ENCODE results near the gene IRX2. TPM values are rescaled to one million over a fixed set of nuclear protein-coding genes. Genes with fewer than 3 reads are reported as not detected.

IRX2 gene
- total RNA-seq, 1 experiment from 2014 or later, result not detected

DNA sequence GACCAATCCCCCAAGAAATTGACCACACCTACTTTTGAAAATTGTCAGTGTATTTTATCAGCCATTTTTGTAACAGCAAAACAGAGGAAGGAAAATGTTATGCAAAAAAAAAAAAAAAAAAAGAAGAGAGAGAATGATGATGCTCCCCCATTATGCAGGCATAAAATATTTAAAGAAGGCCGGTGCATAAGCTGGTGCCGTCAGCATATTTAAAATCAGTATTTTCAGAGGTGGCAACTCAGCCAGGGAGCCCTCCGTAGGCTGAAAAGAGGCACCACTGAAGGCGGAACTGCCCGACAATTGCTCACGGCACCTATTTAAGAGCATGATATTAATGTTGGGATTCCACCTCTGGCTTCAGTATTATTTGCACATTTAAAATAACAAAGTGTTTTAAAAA, 33.4 kb downstream of the IRX2 start:
- DNase-seq (ENCODE audit: low read depth), result no peak

DNA sequence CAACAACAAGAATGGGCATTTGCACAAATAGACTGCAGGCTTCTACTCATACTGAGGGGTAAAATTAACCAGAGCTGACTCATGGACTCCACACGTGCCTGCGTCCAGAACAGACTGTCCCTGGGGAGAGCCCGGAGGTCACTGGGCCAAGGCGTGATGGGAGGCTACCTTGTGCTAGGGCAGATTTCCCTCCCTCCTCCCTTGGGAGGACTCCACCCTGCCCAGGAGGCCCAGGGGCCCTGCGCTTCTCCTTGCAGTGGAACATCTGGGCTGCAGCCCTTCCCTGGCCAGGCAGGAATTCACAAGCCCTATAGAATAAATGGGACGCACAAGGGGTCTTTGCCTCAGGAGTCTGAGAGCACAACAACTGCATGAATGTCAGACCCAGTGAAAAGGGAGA, 35.6 kb downstream of the IRX2 start:
- no peak for DNase-seq (ENCODE audit: low read depth)

DNA sequence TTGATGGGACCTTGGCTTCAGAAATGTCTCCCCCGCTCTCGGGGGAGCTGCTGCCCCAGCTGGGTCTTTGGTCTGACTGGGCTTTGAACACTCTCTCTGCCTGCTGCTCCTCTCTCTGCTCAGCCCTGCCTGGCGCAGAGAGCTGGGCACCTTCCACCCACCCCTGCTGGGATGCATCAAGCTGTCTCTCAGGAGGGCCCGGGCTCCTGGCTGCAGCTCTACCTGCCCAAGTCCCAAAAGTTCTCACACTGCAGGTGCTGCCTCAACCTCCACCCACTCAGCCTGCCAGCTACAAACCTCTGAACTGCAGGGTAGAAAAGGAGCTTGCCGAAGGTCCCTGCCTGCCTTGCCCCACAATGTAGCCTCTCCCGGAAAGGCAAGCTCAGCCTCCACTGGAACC, 36.7 kb downstream of the IRX2 start:
- DNase-seq (ENCODE audit: low read depth), result no peak

DNA sequence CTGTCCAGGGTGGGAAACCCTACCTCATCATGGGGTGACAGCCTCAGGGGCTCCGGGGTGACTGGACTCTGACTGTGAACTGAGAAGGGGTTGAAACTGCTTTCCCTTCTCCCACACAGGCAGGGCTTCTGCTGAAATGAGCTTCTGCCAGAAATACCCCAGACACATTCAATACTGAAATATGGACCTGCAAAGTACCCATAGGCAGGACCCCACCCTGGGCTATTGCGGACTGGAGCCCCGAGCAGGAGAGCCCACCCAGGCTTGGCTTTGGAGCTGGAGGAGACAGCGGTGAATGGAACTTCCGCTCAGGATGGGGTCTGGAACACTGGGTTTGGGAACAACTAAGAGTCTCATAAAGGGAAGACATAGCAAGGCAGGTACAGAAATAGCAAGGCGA, 37.5 kb downstream of the IRX2 start:
- DNase-seq (ENCODE audit: low read depth), result no peak

DNA sequence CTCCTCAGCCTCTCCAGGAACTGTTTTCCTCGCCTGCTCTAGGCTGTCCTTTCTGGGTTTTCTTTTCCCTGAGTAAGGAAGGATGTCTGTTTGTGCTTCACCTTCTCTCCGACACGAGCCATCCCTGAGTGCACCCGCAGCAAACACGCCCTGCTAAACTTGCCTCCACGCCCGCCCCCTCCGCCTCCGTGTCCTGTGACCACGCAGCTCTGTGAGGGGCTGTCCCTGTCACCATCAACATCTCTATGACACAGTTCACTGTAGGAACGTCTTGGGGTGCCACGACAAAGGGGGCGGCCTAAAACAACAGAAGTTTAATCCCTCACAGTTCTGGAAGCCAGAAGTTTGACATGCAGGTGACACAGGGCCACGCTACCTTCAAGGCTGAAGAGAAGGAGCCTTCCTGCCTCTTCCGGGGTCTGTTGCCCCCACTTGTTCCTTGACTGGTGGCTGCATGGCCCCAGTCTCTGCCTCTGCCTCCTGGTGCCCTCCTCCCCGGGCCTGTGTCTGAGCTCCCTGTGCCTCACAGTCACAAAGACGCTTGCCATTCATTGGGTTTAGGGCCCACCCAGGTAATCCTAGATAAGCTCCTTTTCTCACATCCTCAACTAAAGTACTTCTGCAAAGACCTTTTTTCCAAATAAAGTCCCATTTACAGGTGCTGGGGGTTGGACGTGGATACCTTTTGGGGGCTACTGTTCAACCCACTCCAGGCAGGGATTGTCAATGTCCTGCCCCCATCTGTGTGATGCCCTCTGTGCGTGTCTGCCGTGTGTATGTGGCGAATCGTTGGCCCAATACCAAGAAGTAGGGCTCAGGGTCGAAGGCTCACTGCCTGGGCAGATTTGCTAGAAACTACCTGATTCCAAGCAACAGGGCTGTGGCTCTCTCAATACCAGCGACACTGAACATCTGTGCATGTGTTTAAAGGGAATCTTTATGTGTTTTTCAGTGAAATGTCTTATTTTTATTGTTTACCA, 39.7 kb downstream of the IRX2 start:
- no peak for DNase-seq (ENCODE audit: low read depth)

DNA sequence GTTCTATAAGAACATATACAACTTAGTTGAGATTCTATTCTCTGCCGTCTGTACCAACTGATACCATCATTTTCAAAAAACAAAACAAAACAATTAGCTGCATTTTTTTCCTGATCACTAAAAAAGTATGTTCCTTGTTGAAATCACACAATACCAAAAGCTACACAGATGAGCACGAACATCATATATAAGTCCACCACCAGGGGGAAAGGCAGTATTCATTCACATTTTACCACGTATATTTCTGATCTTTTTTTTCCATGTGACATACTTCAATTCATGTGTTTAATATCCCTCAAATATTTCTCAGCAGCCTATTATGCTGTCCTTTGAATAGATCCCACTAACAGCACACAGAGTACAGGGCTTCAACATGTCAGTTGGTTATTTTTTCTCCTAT, 40.6 kb downstream of the IRX2 start:
- DNase-seq (ENCODE audit: low read depth), result no peak

DNA sequence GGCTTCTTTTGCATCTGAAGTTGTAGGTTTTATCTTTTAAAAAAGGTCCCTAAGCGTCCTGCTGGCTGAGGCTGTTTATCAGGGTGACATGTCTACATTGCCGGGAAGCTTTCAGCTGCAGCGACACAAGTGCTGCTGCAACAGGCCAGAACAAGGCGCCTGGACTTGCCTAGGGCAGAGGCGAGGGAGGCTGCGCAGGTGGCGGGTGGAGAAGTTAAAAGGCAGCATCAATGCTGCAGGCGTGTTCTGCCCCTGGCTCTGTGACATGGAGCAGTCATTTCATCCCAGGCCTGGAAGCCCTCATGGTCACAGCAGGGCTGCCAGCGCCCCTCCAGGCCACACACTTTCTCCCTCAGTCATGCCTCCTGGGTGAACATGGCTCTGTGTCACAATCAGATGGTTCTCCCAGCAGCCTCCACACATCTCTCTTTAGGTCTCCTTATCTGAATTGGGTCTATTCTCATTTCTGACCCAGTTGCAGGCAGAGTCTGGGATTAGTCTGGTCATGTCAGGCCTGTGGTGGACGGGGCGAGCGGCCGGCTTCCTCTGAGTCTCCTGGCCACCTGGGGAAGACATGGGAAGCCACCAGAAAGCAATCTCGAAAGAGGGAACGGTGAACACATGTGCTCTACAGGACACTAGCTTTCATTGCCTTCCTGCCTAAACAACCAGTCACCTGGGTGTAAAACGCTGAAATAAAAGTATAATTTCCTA, 41.3 kb downstream of the IRX2 start:
- no peak for DNase-seq (ENCODE audit: low read depth)

DNA sequence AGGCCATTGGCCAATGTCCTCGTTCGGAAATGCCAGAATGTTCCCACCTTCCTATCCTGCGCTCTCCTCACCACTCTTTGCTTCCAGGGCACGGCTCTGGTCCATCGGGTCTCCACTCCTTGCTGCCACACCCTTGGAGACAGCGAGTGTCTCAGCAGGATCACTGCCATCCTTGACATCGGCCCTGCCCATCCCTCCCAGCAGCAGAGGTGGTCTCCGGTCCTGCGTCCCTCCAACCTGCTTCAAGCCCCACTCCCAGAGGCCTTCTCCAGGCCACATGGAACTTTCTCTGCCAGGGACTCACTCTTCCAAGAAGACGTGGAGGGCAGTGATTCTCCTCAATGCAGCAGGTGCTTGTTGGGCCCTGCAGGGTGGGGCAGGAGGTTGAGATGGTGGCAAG, 42.7 kb downstream of the IRX2 start:
- DNase-seq (ENCODE audit: low read depth), result no peak

DNA sequence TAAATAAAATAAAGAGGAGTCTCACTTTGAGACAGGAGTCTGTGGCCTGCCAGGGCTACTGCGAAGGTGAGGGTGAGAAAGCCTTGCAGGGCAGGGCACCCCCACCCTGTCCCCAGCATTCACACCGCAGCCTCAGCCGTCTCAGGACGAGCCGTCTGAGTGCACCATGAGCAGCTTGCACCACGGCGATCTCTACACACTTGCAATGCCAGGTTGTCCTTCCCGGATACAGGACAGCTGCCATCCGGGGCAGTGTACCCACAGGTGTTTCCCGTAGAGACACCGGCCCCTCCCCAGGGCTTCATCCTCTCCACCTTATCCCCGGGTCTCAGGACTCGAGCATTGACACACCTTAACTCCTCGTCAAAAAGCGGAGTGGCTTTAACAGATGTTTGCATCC, 43.3 kb downstream of the IRX2 start:
- DNase-seq (ENCODE audit: low read depth), result no peak

DNA sequence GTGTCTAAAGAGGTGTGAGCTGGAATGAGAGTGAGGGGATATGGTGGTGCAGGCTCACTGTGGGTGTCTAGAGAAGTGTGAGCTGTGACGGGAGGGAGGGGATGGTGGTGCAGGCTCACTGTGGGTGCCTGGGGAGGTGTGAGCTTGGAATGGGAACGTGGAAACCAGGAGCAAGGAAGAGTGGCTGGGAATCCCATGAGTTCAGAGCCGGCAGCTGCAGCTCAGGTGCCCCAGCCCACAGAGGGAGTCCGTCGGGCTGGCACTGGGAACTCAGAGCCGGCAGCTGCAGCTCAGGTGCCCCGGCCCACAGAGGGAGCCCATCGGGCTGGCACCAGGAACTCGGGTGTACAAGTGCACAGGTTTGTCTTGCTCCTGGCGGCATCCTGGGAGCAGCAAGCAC, 45.6 kb downstream of the IRX2 start:
- DNase-seq (ENCODE audit: low read depth), result no peak

DNA sequence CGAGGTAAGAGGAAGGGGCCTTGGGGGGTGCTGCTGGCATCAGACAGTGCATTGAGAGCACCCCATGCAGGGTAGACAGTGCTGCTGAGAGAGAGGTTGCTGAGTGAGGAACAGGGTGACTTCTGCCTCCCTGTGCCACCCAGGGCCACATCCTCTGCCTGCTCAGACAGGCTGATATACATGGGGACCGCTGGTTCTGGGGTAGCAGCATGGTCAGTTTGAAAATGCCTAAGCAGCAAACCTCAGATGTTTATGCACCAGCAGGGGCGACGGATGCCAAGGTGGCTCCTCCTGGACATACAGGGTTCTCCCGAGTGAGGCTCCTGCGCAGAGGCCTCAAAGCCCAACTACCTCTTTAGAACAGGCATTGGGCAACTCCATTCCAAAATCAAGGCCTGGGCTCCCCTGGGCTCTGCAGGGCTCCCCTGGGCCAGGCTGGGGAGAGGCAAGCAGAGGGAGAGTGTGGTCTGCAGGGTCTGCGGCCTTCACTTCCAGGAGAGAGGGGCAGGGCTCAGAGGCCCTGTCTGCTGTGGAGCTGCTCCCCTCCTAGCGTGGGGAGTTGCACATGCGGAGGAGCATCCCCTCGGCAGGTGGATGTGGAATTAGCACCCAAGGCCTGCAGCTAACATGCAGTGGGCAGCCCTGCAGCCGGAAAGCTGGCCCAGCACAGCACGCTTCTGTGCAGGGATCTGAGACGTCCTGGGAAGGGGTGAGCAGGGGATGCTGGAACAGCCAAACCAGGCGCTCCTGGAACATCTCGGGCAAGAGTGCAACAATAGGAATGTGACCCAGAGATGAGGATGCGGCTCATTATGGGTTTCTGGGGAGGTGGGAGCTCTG, 46.5 kb downstream of the IRX2 start:
- DNase-seq (ENCODE audit: low read depth), result no peak

DNA sequence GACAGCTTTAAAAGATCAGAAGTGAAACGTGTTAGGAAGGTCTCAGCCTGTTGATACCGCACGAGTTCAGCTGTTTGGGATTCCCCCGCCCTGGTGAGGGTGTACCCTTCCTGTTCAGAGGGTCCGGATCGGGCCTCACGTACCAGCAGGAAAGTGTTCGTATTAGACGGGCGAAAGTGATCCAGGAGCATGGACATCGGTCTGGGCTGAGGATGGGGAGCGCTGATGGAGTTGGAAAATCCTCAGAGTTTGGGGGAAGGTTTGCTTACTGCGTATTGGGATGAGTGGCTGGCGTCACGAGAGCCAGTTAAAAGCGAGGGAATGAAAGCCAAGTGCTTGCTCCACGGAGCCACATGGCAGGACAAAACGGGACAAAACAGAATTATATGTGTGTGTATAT, 47.4 kb downstream of the IRX2 start:
- no peak for DNase-seq (ENCODE audit: low read depth)

DNA sequence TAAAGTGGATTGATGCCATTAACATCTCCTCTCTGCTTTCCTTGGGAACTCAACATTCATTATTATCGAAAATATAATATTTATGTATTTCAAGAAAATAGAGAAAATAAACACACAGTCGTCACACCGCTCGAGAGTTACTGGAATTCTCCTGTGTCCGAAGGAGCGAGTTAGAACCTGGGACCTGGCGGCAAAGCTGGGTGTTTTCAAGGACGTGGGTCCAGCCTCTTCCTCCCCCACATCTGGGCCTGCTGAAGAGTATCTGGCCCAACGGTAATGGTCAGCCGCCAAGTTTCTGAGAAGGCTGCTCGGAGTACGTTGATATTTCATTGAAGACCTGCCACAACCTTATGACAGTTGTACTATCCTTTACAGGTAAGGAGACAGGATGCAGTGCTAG, 47.9 kb downstream of the IRX2 start:
- DNase-seq (ENCODE audit: low read depth), result no peak

DNA sequence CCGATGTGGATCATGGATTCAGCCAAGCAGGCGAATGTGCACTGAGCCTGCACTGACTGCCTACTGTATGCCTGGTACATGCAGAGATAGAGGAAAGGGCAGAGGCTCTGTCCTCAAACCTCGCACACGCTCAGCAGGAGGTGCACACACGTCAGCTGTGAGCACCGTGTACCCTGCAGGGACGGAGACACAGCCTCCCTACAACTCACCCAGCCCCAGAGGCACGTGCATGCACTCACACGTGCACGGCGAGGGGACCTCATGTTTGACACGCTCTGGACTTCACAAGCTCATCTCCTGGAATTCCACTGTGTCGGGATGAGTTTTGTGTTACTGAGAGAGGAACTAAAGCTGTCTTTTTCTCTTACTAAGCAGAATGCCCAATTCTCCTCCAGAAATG, 48.4 kb downstream of the IRX2 start:
- no peak for DNase-seq (ENCODE audit: low read depth)

DNA sequence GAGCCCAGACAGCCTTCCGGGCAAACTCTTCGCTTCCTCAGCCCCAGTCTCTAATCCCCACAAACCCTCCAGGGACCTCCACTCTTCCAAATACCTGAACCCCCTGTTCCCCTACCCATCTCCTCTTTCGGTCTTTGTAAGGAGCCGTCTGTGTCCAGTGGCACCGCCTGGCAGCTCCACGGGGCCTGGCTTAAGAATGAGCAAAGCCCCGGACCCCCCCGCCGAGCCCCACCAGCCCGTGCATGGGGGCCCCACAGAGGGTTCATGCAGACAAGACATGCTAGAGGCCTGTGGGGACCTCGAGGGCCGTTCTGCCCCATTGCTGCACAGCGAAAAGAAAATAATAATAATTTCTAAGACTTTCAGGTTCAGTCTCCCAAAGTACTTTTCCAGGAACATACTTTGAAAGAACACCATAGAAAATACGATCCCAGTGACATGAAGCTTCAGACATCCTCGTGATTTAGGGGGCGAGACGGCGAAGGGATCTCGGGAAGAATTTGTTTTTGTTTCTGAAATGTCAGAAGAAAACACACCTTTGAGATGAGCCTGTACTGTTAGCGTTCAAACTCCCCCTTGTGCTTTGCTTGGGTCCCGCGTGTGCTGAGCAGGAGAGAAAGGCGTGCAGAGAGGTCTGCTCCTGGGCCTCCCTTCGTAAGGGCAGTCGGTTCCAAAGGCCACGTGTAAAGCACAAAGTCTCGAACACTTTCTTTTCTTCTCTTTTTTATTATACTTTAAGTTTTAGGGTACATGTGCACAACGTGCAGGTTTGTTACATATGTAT, 49.2 kb downstream of the IRX2 start:
- no peak for DNase-seq (ENCODE audit: low read depth)

DNA sequence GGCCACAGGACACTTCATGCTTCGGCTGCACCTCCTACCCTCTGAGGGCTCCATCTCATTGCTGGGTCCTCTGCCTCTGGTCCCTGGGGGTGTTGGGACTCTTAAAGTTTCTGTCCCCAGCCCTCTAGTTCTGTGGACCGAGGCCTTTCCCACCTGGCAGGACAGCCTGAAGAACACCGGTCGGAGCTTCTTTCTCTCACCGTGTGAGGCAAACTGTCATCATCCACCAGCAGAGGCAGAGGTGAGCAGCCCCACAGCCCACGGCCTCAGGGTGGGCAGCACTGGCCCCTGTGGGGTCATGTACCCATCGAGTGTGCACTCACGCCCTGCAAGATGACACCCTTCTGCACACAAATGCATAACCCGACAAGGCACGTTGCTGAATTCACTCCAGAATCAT, 49.9 kb downstream of the IRX2 start:
- DNase-seq (ENCODE audit: low read depth), result no peak

DNA sequence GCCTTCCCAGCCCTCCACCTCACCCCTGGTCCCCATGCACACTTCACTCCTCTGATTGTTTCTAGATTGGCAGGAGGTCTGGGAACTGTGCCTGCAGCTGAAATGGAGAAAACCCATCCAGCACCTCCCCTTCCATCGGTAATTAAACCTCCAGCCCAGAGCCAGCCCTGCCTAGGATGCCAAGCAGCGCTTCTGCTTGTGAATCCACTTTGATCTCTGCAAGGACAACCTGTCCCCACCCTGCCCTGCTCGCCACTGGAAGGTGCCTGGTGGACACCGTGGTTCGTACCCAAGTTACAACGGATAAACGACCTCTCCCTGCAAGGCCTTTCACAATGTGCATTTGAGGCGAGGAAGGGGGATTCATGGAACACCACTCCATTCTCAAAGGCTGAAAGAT, 50.6 kb downstream of the IRX2 start:
- DNase-seq (ENCODE audit: low read depth), result no peak

DNA sequence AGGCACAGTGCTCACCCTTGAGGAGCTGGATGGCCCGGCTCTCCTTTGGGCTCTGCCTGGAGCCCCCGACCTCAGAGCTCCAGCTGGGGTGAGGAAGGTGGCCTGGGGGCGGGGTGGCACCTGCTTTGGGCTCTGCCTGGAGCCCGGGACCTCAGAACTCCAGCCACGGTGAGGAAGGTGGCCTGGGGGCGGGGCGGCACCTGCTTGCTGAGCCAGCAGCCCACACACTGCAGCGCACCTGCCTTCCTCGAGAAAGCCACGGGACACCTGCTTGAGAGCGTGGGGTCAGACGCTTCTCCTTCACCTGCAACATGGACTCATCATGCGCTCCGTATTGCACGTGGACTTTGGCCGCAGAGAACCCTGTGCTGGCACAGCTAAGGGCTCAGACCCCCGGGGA, 51.8 kb downstream of the IRX2 start:
- DNase-seq (ENCODE audit: low read depth), result no peak

DNA sequence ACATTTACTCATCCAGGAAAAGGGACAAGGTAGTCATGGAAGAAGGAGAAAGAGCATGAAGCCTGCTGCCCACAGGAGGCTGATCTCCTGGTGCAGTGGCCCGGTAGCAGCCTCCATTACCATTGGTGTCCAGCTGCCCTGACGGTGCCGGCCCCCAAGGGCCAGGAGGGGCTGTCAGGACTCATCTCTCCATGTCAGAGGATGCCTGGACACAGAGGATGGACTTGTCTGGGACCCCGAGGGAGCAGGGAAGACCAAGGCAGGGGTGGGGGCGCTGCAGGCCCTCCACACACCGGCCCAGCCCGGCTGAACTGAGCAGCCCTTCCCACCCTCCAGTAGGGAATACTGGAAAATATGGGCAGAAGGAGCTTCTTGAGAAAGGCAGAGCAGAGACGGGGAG, 52.2 kb downstream of the IRX2 start:
- DNase-seq (ENCODE audit: low read depth), result no peak

DNA sequence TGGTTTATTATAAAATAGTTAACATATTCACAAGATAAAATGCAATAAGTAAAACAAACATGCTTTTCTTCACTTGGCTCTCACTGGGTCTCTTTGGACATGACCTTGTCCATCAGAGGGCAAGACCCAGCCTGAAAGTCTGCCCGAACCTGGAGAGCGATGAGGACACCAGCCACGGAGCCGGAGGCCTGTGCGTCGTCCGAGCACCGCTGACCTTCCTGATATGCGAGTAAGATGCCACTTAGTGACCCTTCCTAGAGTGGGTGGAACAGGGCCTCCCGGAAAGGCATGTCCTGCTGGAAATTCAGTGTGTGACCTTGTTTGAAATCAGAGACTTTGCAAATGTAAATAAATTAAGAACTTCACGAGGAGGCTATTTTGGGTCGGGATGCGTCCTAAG, 52.9 kb downstream of the IRX2 start:
- no peak for DNase-seq (ENCODE audit: low read depth)

DNA sequence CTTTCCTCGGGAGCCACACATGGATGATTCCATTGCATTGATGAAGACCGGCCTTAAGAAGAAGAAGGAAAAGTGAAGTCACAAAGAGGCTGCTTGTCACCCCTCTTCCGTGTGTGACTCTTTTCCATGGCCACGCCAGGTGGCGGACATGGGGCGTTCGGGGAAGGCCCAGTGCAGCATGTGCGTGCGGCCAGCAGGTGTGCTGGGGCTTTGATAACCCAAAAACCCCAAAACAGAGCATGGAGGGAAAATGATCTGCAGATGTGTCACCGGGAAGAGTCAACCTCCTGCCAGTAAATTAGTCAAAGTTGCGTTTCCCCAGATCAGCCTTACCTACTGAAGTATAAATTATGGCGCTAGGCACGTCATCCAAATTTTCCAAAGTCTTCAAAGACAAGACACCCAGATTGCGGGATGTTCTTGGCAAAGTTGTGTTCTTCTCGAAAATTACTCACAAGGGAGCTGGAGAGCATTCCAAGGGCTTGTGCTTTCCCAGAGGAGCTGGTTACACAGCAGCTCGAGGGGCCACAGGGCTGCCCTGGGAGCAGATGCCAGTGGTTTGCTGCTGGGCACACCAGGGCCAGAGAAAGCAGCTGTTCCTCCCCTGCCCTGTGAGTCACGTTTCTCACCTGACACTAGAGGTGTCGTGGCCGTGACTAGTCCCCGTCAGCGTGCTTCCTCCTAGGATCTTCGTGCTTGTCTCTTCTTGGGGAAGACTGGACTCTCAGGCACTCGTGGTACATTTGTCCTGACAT, 53.9 kb downstream of the IRX2 start:
- DNase-seq (ENCODE audit: low read depth), result no peak
